ENCODE results near the gene TRABD2A. TPM values are rescaled to one million over a fixed set of nuclear protein-coding genes. Genes with fewer than 3 reads are reported as not detected.

Gene TRABD2A
- total and polyA plus RNA-seq, 7 donors: 0.16 to 46.4 (median 3.6) TPM

GRCh38 chr2:84785950-84786349, 94.9 kb downstream of the TRABD2A start:
- H3K4me3 ChIP-seq: no peak overlapping the region
- intact Hi-C loops (cut with DNase I): no loop called here
- TF ChIP-seq POLR2AphosphoS5 (IDR thresholded peaks at IDR 0.05): no peak
- TF ChIP-seq EP300 (IDR thresholded peaks at IDR 0.05): no peak
- TF ChIP-seq CTCF (IDR thresholded peaks at IDR 0.05): no peak
- TF ChIP-seq POLR2A (IDR thresholded peaks at IDR 0.05): no peak
- DNase-seq: no peak
- no peaks in the 10 kb centered on the region for H3K4me1 ChIP-seq
- 94% methylated on average over 4 of the region's 4 CpGs for WGBS, 2 donors
- H3K36me3 ChIP-seq: no peaks in the 10 kb centered on the region
- no peak overlapping the region for H3K27ac ChIP-seq
- H3K9me3 ChIP-seq: no peaks in the 10 kb centered on the region
- no peaks in the 10 kb centered on the region for H3K27me3 ChIP-seq

- intact Hi-C loops (cut with DNase I): no loop called here
- H3K27ac ChIP-seq: no peak overlapping the region
- TF ChIP-seq POLR2AphosphoS5 (IDR thresholded peaks at IDR 0.05) (no peak), CTCF (IDR thresholded peaks at IDR 0.05) (no peak)
Measured at GRCh38 chr2:84782717-84783442, 98.0 kb downstream of the TRABD2A start.

GRCh38 chr2:84781942-84782716, 98.8 kb downstream of the TRABD2A start:
- 15 to 23% methylated on average over 3 of the region's 3 CpGs for WGBS, 2 donors
- no peaks in the 10 kb centered on the region for H3K27me3 ChIP-seq
- no peaks in the 10 kb centered on the region for H3K36me3 ChIP-seq
- H3K27ac ChIP-seq: no peak overlapping the region
- no peaks in the 10 kb centered on the region for H3K9me3 ChIP-seq
- TF ChIP-seq POLR2A (IDR thresholded peaks at IDR 0.05) (no peak), CTCF (IDR thresholded peaks at IDR 0.05) (no peak), POLR2AphosphoS5 (IDR thresholded peaks at IDR 0.05) (no peak), EP300 (IDR thresholded peaks at IDR 0.05) (no peak)
- intact Hi-C loops (cut with DNase I): no loop called here
- no peak for DNase-seq
- H3K4me3 ChIP-seq: no peak overlapping the region
- no peaks in the 10 kb centered on the region for H3K4me1 ChIP-seq

More at GRCh38 chr2:84782717-84783442, 98.0 kb downstream of the TRABD2A start:
- Histone ChIP-seq H3K4me1 (no peaks in the 10 kb centered on the region), H3K36me3 (no peaks in the 10 kb centered on the region), H3K9me3 (no peaks in the 10 kb centered on the region), H3K4me3 (no peak overlapping the region), H3K27me3 (no peaks in the 10 kb centered on the region)
- no peak for DNase-seq
- 10 to 48% methylated on average over 1 of the region's 1 CpG for WGBS, 2 donors

- DNase-seq: no peak
- H3K4me1 ChIP-seq: no peaks in the 10 kb centered on the region
- no peaks in the 10 kb centered on the region for H3K9me3 ChIP-seq
- no peaks in the 10 kb centered on the region for H3K36me3 ChIP-seq
- H3K27ac ChIP-seq: no peak overlapping the region
- H3K4me3 ChIP-seq: no peak overlapping the region
- intact Hi-C loops (cut with DNase I): no loop called here
- 88 to 92% methylated on average over 3 of the region's 3 CpGs for WGBS, 2 donors
- no peaks in the 10 kb centered on the region for H3K27me3 ChIP-seq
- TF ChIP-seq EP300 (IDR thresholded peaks at IDR 0.05) (no peak), POLR2A (IDR thresholded peaks at IDR 0.05) (no peak), CTCF (IDR thresholded peaks at IDR 0.05) (no peak)
Measured at GRCh38 chr2:84779781-84780180, 101.1 kb downstream of the TRABD2A start.

Data from sigmoid colon (tissue), 7 donors.